NOMO-1 treated with DMSO at 0.1 percent for 48 hours (cell line): ENCODE data around the gene CROCC.
A peak's percentile ranks its signal among the peaks of the same experiment; 100 is the strongest.
"Not testable (repeated sequence)": the region's sequence is repeated elsewhere in the genome, so short reads cannot be mapped to it uniquely, and the experiment has no call there.

Experiments
- DNase-seq: peaks from one replicate; lab custom pipeline; 2025; ENCODE audit not compliant: unreplicated experiment; lab: John Stamatoyannopoulos, UW

Gene CROCC

DNA sequence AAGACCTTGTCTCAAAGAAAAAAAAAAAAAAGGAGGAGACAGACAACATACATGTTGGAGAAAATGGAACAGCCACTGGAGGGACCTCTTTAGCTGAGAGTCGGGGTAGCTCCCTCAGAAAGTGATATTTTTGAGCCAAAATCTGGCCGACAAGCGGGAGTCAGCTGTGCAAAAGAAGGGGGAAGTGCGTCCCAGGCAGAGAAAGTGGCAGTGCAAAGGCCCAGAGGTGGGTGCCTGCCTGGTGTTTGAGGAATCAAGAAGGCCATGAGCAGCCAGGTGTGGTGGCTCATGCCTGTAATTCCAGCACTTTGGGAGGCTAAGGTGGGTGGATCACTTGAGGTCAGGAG lies 6.1 kb upstream of the CROCC start:
- DNase-seq, result peak; percentile 20

DNA sequence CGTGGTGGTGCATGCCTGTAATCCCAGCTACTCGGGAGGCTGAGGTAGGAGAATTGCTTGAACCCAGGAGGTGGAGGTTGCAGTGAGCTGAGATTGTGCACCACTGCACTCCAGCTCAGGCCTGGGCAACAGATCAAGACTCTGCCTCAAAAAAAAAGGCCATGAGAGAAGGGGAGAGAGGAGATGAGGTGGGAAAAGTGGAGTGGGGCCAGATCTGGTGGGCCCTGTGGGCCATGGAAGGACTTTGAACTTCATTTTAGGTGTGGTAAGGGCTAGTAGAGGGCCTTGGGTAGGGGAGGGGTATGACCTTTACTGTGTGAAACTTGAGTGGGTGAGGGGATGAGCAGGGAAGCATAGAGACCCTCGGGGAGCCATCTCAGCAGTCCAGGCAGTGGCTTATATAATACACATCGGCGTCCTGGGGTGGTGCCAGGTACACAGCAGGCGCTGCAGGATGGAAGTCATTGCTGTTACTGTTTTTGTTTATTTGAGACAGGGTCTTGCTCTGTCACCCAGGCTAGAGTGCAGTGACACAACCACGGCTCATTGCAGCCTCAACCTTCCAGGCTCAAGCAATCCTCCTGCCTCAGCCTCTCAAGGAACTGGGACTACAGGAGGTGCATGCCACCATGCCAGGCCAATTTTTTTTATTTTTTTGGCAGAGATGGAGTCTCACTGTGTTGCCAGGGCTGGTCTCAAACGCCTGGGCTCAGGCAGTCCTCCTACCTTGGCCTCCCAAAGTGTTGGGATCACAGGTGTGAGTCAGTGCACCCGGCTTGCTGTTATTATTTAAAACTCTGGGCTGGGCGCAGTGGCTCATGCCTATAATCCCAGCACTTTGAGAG lies 5.5 kb upstream of the CROCC start:
- not testable (repeated sequence) for DNase-seq

DNA sequence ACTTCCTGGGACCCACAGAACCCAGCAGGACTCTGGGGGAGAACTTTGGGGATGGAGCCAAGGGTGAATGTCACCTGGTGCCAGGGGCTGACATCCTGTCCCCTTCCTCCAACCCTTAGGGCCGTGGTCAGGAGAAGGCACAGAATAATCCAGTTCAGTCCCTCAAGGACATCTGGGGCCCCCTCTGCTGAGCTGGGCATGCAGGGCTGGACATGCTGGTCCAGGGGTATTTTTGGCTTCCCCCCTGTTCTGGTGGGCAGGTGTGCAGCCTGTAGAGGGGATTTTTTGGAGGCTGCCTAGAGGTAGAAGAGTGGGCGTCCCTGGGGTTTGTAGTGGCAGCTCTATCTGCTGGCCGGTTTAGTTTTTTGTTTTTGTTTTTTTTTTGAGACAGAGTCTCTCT lies 3.4 kb upstream of the CROCC start:
- DNase-seq, result no peak

DNA sequence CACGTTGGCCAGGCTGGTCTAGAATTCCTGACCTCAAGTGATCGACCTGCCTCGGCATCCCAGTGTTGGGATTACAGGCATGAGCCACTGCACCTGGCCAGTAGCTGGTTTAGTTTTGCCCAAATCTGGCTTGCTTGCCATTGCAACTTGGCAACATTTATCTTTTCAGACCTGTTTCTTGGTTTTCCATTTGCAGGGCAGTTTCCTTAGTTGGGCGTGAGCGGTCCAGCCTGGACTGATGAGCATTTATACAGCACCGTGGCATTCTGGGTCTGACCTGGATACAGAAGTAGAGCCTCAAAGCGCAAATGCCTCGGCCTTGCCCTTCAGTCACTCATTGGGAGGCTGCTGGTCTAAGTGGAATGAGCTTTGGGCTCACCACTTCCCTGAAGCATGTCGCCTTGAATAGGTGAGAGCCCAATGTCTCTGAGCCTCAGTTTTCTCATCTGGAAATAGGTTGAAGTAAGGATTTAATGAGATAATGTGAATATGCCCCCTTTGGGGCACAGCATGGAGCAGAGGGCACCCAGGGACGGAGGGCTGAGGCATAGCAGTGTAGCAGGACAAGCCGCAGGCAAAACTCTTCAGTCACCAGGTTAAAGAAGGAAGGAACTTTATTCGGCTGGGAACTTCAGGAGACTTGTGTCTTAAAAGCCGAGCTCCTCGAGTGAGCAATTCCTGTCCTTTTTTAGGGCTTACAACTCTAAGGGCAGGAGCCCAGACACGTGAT lies 2.6 kb upstream of the CROCC start:
- not testable (repeated sequence) for DNase-seq

DNA sequence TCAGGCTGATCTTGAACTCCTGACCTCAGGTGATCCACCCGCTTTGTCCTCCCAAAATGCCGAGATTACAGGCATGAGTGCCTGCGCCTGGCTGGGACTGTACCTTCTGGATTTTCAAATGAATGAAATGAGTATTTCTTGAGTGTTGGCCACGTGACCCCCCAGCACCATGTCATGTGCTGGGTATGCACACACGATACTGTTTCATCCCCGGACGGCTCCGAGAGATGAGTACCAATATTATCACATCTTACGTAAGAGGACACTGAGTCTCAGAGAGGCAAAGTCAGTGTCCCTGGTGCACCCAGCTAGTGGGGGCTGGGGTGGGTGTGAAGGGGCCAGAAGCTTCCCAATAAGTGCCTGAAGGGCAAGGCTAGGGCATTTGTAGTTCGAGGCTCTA lies 780 bp upstream of the CROCC start:
- no peak for DNase-seq

DNA sequence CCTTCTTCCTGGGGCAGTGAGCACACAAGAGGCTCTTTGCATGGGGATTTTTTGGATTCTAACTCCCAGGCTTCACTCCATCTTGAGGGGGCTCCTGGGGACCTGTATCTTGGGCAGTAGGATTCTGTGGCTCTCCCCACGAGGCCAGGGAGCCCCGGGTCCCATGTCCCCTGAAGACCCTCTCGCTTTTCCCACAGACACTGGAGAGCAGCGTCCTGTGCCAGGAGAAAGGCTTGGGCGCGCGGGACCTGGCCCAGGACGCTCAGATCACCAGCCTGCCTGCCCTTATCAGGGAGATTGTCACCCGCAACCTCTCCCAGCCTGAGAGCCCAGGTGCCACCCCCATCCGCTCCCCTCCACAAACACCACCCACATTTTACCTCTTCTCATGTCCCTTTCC lies 735 bp downstream of the CROCC start:
- DNase-seq, result no peak

DNA sequence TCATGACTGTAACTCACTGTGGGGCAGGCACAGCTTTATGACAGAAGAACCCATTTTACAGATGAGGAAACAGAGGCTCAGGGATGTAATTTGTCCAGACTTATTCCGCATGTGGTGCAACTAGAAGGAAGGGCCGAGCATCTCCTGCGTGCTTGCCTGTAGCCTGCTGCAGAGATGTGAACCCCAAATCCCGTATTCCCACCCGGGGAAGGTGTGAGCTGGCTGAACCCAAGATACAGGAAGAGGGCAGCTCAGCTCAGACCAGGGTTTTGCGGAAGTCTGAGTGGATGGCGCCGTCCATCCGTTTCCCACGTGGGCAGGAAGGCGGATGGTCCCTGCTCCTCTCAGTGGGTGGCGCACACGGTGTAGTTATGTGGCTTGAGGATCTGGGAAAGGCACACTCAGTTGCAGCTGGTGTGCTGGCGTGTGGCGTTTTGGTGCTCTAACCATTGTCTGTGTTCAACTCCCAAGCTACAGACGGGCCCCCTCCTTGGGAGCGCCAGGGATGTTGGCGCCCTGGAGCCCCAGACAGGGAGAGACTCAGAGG lies 1.2 kb downstream of the CROCC start:
- DNase-seq, result peak; percentile 7

DNA sequence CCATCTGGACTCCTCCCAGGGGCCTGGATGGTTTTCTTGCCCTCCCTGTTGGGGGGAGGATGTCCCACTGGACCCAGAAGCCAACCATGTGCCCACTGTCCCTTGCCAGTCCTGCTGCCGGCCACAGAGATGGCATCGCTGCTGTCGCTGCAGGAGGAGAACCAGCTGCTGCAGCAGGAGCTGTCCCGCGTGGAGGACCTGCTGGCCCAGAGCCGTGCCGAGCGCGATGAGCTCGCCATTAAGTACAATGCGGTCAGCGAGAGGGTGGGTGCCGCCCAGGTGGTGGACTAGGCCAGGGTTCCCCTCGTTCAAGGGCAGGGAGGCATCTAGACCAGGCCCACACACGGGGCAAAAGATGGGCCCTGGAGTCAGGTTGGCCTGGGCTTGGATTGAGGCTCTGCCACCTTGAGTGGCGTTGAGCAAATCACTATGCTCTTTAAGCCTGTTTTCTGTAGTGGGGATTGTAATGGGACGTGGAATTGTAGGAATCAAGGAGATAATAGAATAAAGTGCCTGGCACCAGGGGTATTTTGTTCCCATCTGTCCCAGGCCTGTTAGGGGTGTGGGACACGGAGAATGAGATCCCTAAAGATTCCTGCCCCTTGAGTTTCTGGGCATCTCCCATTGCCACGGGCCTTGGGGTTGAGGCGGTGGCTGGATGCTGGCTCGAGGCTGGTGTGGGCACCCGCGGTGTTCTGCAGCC lies 2.6 kb downstream of the CROCC start:
- DNase-seq, result no peak

DNA sequence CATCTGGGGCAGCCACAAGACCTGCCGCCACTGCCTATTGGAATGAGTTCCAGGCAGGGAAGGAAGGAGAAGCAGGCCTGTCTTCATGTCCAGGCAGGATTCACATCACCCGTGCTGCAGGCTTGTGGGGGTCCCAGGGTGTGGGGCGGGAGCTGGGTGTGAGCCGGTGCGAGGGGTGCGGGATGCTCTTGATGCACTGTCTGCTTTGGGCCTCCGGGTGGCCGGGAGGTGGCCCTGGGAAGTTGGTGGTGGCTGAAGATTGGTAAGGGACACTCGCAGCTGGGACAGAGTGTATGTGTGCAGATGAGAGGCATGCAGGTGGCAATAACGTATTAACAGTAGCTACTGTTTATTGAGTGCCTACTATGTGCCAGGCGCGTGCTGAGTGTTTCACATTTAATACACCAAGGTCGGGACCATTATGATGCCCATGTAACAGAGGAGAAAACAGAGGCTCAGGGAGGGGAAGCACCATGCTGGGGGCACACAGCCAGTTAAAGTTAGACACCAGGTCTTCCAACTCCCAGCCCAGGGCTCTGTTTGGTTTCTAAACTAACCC lies 3.3 kb downstream of the CROCC start:
- DNase-seq, result no peak

DNA sequence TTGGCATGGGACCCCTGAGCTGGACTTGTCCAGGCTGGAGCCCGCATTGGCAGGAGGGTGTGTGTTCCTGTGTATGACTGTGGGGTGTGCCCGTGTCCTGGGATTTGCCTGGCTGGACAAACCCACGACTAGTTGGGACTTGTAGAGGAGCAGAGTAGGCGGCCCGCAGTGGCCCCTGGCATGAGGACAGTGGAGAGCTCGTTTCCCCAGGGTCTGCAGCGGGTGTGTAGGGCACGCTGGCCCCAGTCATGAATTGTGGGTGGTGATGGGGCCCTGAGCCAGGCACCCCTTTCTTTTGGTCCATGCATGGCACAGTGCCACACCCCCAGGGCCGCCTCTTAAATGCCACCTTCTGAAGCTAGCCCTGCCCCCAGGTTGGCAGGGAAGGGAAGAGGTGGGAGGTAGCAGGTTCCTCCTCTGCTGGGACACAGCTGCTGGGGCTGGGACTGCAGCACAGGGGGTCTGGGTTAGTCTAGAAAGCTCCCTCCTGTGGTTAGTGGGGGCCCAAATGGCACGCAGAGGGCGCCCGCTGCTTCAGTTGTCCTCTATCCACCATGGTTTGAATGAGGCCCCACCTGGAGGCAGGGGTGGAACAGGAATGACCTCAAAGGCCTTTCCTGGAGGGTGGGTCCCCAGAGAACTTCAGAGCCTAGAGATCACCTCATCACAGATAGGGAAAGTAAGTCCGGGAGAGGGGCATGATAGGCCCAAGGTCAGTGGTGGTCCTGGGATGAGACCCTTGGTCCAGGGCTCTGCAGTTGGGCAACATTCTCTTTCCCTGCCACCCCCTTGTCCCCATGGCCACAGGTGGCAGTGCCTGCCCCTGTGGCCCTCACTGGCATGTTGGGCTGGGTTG lies 4.1 kb downstream of the CROCC start:
- DNase-seq, result no peak

DNA sequence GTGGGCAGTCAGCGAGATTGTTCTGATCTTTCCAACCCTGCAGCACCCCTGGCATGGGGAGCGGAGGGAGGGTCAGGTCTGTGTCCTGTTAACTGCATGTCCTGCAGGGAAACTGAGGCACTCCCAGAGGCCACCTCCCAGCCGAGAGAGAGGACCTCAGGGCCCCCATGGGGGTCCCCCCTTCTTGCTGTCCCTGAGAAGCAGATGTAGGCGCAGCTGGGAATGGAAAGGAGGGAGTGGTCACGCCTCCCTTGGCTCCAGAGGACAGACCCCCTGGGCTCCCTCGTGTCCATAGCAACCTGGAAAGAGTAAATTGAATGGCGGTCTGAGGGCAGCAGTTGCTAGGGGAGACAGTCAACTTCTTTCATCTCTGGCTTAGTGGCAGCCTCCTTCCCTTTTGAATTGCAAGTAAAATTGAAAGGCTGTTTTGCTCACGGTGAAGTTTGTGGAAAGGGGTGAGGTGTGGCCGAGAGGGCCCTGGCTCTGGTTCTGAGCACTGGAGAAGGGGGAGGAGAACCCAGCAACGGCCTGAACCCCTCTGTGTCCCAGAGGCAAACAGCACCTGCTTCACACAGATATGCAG lies 4.9 kb downstream of the CROCC start:
- no peak for DNase-seq

DNA sequence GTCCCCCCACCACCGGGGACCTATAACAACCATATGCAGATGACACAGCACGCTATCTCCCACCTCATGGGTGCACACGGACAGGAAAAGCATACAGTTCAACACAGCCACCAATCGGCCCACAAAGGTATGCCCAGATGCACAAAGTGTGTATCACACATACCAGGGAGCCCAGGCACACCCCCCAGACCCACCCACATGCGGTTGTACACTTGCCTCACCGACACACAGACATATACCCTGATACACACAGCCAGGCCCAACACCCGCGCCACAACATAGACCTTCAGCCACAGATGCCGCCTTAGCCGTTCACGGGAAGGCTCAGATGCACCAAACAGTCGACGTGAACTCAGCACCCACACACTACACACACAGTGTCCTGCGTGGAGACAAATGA lies 5.5 kb downstream of the CROCC start:
- DNase-seq, result no peak

DNA sequence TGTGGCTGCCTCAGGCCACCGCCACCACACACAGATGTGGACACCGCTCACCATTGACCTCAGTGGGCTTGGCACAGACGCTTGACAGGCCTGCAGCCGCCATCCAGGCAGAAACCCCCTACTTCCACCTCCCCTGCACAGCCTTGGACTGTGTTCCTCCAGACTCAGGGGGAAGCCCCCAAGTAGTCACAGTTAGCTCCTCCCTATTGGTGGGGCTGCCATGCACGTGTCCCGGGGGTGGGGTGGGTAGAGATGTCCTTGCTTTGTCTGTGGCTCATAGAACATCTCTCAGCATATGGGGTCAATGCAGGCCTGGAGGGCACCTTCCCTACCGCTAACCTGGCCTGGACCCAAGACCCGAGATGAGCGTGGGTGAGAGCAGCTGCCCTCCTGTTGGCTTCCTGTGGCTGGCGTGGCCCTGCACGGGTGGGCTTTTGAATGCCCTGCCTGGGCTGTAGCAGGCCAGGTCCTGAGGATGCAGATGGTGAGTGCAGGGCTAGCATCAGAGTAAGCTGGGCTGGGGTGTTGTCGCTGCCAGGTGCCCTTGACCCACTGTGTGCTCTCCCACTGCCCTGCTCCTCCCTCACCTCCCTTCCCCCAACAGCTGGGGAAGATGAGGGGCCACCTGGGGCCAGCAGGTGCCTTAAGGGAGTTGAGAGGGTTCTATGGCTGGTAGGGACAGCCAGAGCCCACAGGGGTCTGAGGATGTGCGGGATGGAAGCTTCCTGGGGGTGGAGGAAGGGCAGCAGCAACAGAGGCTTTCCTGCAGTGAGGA lies 6.2 kb downstream of the CROCC start:
- no peak for DNase-seq

DNA sequence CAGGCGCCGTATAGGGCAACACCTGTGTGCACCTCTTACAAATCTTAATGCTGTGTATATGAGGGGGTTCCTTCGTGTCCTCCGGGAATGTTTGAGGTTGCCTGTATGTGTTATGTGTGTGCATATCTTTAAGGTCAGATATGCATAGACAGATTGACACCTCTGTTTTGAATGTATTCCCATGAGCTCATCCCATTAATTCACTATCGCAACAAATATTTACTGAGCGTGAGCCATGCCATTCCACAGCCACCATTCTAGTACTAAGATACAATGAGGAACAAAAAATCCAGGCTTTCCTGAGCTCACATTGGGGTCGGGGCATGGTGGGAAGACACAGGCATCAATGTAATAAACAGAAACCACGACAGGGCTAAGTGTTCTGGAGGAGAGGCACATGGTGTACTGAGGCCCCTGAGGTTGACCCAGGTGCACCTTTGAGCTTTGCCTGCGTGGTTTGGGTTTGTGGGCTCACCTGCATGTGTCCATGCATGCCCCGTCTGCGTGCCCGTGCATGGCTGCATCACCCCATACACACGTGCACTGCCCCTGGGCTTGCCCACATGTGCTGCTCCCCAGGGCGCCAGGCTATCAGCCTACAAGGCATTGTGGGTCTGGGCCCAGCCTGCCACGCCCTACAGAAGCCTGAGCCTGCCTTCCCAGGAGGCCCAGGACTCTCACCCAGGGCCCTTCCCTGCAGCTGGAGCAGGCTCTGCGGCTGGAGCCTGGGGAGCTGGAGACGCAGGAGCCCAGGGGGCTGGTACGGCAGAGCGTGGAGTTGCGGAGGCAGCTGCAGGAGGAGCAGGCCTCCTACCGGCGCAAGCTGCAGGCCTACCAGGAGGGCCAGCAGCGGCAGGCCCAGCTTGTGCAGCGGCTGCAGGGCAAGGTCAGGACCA lies 7.7 kb downstream of the CROCC start:
- not testable (repeated sequence) for DNase-seq

DNA sequence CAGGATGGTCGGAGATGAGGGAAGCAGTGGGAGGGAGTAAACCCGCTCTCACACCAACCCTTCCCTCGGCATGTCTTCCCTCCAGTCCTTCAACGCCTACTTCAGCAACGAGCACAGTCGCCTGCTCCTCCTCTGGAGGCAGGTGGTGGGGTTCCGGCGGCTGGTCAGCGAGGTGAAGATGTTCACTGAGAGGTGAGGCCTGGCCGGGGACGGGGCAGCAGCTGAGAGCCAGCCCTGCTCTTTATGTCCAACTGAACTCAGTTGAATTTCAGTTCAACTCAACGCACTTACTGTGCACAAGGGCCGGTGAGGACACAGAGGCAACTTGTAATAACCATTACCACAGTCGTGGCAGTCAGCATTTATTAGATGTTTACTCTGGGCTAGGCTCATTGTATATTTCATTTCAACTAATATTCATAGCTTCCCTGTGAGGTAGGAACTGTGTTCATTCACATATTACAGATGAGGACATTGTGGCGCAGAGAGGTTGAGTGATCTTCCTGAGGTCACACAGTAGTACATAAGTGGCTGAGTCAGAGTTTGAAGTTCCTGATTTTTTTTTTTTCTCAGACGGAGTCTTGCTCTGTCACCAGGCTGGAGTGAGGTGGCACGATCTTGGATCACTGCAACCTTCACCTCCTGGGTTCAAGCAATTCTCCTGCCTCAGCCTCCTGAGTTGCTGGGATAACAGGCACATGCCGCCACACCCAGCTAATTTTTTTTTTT lies 9.6 kb downstream of the CROCC start:
- DNase-seq, result peak; percentile 21

DNA sequence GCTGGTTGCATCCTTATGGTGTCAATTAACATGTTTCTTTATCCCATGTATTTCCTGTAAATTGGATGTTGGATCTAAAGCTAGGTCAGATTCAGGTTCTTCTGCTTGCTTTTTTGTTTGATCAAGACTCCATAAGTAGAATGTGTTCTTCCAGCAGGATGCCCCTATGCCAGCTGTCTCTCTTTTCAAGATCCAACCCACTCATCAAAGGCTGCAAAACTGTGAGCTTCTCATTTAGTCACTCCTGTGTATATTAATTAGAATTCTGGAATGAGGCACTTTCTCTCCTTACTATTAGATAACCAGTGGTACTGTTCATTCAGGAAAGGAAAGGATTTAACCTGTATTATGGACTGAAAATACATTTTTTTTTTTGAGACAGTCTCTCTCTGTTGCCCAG lies 12.2 kb downstream of the CROCC start:
- DNase-seq, result not testable (repeated sequence)

DNA sequence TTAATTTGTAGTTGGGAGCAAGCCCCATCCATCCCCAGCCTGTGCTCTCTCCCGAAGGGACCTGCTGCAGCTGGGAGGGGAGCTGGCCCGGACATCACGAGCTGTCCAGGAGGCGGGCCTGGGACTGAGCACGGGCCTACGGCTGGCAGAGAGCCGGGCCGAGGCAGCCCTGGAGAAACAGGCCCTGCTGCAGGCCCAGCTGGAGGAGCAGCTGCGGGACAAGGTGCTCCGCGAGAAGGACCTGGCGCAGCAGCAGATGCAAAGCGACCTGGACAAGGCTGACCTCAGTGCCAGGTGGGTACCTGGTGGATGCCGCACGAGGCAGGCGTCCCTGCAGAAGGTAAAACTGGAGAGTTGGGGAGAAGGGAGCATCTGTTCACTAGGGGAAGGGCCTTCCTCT lies 14.8 kb downstream of the CROCC start:
- not testable (repeated sequence) for DNase-seq
